ENCODE data around the gene GSDMA.

Gene GSDMA

GRCh38 chr17:40023590-40024292 is 60.9 kb downstream of the GSDMA start:
- peak; percentile 78 for DNase-seq

GRCh38 chr17:40024901-40025300 is 62.1 kb downstream of the GSDMA start:
- DNase-seq: no peak

- no peak for DNase-seq
These were observed 62.8 kb downstream of the GSDMA start for GRCh38 chr17:40025559-40025958.

GRCh38 chr17:40025991-40026815 is 63.4 kb downstream of the GSDMA start:
- DNase-seq: peak; percentile 68

- no peak for DNase-seq
These were observed 64.2 kb downstream of the GSDMA start for GRCh38 chr17:40026816-40027613.
